BLaER1 treated with 17β-estradiol and CSF1 and Interleukin-3, amounts not matched to agents 10 nM and 100 nM (cell line): Measurements from ENCODE around the gene SRMS.
"Not testable (repeated sequence)": the region's sequence is repeated elsewhere in the genome, so short reads cannot be mapped to it uniquely, and the experiment has no call there.

Experiments
- H3K27ac ChIP-seq, 11 experiments: shearing (Covaris generic); formaldehyde crosslinking; 2 replicates each; pipeline ENCODE4 v1.8.1; 2022
- H3K27me3 ChIP-seq, 11 experiments: shearing (Covaris generic); formaldehyde crosslinking; 2 replicates each; pipeline ENCODE4 v1.8.1; 2022
- H3K36me3 ChIP-seq, 11 experiments: shearing (Covaris generic); formaldehyde crosslinking; 2 replicates each; pipeline ENCODE4 v1.8.1; 2022
- H3K4me1 ChIP-seq, 10 experiments: shearing (Covaris generic); formaldehyde crosslinking; 2 replicates each; pipeline ENCODE4 v1.8.1; 2022
- H3K4me2 ChIP-seq, 11 experiments: shearing (Covaris generic); formaldehyde crosslinking; 2 replicates each; pipeline ENCODE4 v1.8.1; 2022
- H3K4me3 ChIP-seq, 10 experiments: shearing (Covaris generic); formaldehyde crosslinking; 2 replicates each; pipeline ENCODE4 v1.8.1; 2022
- H3K9ac ChIP-seq, 11 experiments: shearing (Covaris generic); formaldehyde crosslinking; 2 replicates each; pipeline ENCODE4 v1.8.1; 2022
- H3K9me3 ChIP-seq, 11 experiments: shearing (Covaris generic); formaldehyde crosslinking; replicated peaks in 1 of 11; 2 replicates each; pipeline ENCODE4 v1.8.1; 2022
- H4K20me1 ChIP-seq, 11 experiments: shearing (Covaris generic); formaldehyde crosslinking; 2 replicates each; pipeline ENCODE4 v1.8.1; 2022
- Cebpa-rat ChIP-seq, 11 experiments: shearing (Covaris generic); IDR thresholded peaks; 2 replicates each; pipeline ENCODE4 v1.8.1; 2022

SRMS gene

DNA sequence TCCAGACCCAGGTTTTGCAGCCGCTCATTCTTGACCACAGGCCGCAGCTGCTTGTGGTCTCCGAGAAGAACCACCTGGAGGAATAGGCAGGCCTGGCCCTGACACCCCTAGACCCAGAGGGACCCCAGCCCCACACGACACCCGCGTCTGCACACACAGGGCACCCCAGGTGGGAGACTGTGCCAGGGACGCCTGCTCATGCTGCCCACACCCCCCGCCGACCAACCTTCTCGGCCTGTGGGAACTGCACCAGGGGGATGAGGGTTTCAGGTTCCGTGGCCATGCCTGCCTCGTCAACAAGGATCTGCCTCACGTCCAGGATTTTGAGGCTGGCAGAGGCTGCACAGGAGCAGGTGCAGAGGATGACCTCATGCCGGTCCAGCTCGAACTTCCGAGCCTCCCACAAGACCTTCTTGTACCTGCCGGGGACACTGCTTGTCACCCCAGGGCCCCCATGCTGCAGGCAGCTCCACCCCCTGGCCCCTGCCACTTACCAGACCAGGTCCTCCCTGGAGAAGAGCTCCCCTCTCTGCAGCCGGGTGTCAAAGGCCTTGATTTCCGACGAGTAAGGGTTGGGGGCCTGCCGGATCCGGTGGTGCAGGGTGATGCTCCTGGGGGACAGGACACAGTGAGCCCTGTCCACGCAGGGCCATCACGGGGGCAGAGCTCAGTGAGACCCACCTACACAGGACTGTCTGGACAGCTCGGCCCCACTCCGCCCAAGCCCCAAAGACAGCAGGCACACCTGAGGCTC lies 13.5 kb upstream of the SRMS start:
- no peak for TF ChIP-seq Cebpa-rat (IDR thresholded peaks at IDR 0.05)
- Histone ChIP-seq H3K4me1 (peaks cover 13 to 41% (median 34%) of the 10 kb centered on the region in 10 experiments), H3K9me3 (no peaks in the 10 kb centered on the region), H3K27ac (no peak overlapping the region), H3K27me3 (peaks cover 69 to 89% (median 79%) of the 10 kb centered on the region in 11 experiments), H3K4me2 (peak overlapping the region in 8 of 11 experiments; percentile 77 to 99 (median 96); a peak in 14 of 22 replicates), H3K36me3 (peaks cover 0 to 17% (median 0%) of the 10 kb centered on the region in 11 experiments; a peak in 2 of 22 replicates), H4K20me1 (peaks cover 53 to 85% (median 71%) of the 10 kb centered on the region in 11 experiments), H3K4me3 (no peak overlapping the region), H3K9ac (no peak overlapping the region)

DNA sequence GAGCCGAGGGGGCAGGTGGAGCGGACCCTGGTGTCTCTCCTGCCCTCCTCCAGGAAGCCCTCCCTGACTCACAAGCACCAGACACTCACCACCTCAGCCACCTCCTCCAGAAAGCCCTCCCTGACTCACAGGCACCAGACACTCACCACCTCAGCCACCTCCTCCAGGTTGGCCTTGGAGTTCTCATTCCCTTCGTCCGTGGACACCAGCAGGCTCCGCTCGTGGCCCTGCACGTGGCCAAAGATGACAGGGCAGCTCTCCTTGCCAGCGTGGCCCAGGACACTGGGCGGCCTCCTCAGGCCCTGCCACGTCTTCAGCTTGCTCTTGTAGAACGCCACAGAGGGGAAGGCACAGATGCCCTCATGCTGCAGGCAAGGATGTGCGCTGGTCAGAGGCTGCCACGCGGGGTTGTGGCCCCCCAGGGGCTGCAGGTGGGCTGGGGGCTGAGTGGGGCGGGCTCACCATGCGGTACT lies 12.8 kb upstream of the SRMS start:
- TF ChIP-seq Cebpa-rat (IDR thresholded peaks at IDR 0.05), result no peak
- peaks cover 0 to 16% (median 0%) of the 10 kb centered on the region in 11 experiments; a peak in 2 of 22 replicates for H3K36me3 ChIP-seq

DNA sequence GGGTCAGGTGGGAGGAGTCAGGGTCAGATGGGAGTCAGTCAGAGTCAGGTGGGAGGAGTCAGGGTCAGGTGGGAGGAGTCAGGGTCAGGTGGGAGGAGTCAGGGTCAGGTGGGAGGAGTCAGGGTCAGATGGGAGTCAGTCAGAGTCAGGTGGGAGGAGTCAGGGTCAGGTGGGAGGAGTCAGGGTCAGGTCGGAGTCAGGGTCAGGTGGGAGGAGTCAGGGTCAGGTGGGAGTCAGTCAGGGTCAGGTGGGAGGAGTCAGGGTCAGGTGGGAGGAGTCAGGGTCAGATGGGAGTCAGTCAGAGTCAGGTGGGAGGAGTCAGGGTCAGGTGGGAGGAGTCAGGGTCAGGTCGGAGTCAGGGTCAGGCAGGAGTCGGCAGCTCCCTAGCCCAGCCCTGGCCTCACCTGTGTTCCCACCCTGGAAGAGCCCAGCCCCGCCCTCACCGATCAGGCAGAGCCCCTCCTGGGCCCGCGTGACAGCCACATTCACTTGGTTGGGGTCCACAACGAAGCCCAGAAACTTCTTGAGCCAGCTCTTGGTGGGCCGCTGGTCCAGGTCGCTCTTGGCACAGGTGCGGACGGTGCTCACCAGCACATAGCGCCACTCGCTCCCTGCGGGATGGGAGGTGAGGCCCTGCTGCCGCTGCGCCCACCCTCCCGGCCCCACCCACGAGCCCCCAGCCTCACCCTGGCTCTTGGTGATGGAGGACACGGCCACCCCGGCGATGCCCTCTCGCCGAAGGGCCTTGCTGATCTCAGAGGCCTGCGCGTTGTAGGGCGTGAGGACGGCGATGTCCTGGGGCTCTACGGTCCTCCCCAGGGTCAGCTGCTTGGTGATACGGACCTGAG lies 12.2 kb upstream of the SRMS start:
- peaks cover 0 to 16% (median 0%) of the 10 kb centered on the region in 11 experiments; a peak in 2 of 22 replicates for H3K36me3 ChIP-seq
- H3K9me3 ChIP-seq, H3K9ac ChIP-seq, H3K4me3 ChIP-seq, H3K27ac ChIP-seq, H3K4me2 ChIP-seq: not testable (repeated sequence)
- peaks cover 19 to 54% (median 48%) of the 10 kb centered on the region in 10 experiments for H3K4me1 ChIP-seq
- H3K27me3 ChIP-seq, result peaks cover 69 to 89% (median 79%) of the 10 kb centered on the region in 11 experiments
- peaks cover 49 to 85% (median 71%) of the 10 kb centered on the region in 11 experiments for H4K20me1 ChIP-seq

More for the DNA sequence above, 12.8 kb upstream of the SRMS start:
- no peak overlapping the region for H3K27ac ChIP-seq
- no peaks in the 10 kb centered on the region for H3K9me3 ChIP-seq
- peaks cover 50 to 85% (median 71%) of the 10 kb centered on the region in 11 experiments for H4K20me1 ChIP-seq
- H3K9ac ChIP-seq, result no peak overlapping the region
- no peak overlapping the region for H3K4me3 ChIP-seq
- peaks cover 69 to 89% (median 79%) of the 10 kb centered on the region in 11 experiments for H3K27me3 ChIP-seq
- H3K4me2 ChIP-seq, result peak overlapping the region in 1 of 11 experiments; percentile 99; a peak in 2 of 22 replicates
- H3K4me1 ChIP-seq, result peaks cover 13 to 47% (median 41%) of the 10 kb centered on the region in 10 experiments

DNA sequence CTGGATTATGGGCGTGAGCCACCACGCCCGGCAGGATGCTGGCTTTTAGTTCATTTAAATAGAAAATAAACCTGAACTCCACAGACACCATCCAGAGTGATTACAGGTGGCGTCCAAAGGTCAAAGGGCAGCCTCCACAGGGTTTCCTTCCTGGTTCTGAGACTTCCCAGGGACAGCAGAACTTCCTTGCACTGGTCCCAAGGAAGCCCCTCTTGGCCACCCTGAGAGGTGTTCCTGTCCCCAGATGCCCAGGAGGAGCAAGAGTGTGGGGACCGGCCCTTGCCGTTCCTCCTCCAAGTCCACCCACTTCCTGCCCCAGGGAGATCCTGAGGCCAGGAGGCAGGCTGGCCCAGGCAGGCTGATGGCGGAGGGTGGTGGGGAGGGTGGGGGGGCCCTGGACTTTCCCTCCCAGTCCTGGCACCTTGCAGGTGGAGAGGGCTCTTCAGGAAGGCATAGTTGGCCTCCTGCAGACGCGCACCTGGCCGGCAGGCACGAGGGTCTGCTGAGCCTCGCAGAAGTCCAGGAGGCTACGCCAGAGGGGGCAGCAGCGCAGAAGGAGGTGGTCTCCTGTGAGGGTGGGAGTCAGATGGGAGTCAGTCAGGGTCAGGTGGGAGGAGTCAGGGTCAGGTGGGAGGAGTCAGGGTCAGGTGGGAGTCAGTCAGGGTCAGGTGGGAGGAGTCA lies 11.4 kb upstream of the SRMS start:
- Histone ChIP-seq H3K27me3 (peaks cover 68 to 89% (median 78%) of the 10 kb centered on the region in 11 experiments), H3K4me2 (no peak overlapping the region), H3K4me3 (no peak overlapping the region), H3K9me3 (no peaks in the 10 kb centered on the region), H3K36me3 (peaks cover 0 to 9% (median 0%) of the 10 kb centered on the region in 11 experiments; a peak in 2 of 22 replicates), H3K4me1 (peaks cover 25 to 58% (median 52%) of the 10 kb centered on the region in 10 experiments), H3K27ac (no peak overlapping the region), H4K20me1 (peaks cover 46 to 84% (median 70%) of the 10 kb centered on the region in 11 experiments), H3K9ac (no peak overlapping the region)
- no peak for TF ChIP-seq Cebpa-rat (IDR thresholded peaks at IDR 0.05)

DNA sequence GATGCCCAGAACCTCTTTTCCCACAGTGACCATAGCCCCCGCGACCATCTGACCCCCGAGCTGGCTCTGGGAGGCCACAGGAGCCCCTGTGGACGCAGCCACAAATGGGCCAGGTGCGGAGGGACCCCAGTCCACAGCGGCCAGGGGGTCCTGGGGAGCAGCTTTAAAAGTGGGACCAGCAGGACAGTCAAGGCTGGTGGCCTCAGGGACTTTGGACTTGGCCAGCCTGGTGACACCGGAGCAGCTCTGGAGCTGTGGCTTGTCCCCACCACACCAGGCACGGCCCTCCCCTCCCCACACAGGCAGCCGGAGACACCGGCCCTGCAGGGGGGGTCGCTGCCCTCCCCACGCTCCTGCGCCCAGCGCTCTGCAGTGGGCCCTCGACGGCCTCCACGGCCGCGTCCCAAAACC lies 9.9 kb upstream of the SRMS start:
- no peak overlapping the region for H3K27ac ChIP-seq
- peaks cover 32 to 78% (median 62%) of the 10 kb centered on the region in 11 experiments for H4K20me1 ChIP-seq
- no peaks in the 10 kb centered on the region for H3K9me3 ChIP-seq
- H3K4me3 ChIP-seq, result no peak overlapping the region
- peaks cover 0 to 5% (median 0%) of the 10 kb centered on the region in 11 experiments; a peak in 2 of 22 replicates for H3K36me3 ChIP-seq
- H3K4me1 ChIP-seq, result peaks cover 23 to 56% (median 49%) of the 10 kb centered on the region in 10 experiments
- no peak for TF ChIP-seq Cebpa-rat (IDR thresholded peaks at IDR 0.05)
- H3K27me3 ChIP-seq, result peaks cover 54 to 87% (median 64%) of the 10 kb centered on the region in 11 experiments
- H3K9ac ChIP-seq, result no peak overlapping the region
- no peak overlapping the region for H3K4me2 ChIP-seq

DNA sequence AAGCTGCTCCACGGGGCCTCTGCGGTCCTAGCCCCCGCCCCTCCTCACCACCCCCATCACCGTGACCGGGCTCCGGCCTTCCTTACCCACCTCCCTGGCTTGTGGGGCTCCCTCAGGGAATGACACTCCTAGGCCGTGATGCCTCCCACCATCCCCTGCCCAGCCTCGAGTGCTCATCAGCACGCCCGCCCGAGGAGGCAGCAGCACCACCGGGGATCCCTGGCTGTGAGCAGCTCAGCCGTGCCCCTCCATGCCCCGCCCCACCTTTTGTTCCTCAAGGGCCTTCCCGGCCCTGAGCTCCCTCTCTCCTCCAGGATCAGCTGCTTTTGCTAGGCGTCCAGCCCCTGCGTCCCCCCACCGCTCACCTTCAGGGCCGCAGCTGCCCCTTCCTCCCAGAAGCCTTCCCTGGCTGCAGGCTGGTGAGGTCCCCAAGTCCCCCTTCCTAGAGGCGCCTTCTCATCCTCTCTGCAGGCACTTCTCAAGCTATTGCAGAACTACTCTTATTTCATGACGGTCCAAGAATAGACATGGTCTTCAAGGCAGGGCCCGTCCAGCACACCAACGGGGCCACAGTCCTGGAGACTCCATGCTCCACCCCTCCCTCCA lies 9.4 kb upstream of the SRMS start:
- peaks cover 54 to 87% (median 64%) of the 10 kb centered on the region in 11 experiments for H3K27me3 ChIP-seq
- no peak for TF ChIP-seq Cebpa-rat (IDR thresholded peaks at IDR 0.05)
- H3K9me3 ChIP-seq, result no peaks in the 10 kb centered on the region
- no peak overlapping the region for H3K9ac ChIP-seq
- no peak overlapping the region for H3K4me2 ChIP-seq
- peaks cover 0 to 5% (median 0%) of the 10 kb centered on the region in 11 experiments; a peak in 2 of 22 replicates for H3K36me3 ChIP-seq
- no peak overlapping the region for H3K27ac ChIP-seq
- H4K20me1 ChIP-seq, result peaks cover 27 to 78% (median 61%) of the 10 kb centered on the region in 11 experiments; a peak in 21 of 22 replicates
- H3K4me3 ChIP-seq, result no peak overlapping the region
- peaks cover 22 to 56% (median 49%) of the 10 kb centered on the region in 10 experiments for H3K4me1 ChIP-seq

DNA sequence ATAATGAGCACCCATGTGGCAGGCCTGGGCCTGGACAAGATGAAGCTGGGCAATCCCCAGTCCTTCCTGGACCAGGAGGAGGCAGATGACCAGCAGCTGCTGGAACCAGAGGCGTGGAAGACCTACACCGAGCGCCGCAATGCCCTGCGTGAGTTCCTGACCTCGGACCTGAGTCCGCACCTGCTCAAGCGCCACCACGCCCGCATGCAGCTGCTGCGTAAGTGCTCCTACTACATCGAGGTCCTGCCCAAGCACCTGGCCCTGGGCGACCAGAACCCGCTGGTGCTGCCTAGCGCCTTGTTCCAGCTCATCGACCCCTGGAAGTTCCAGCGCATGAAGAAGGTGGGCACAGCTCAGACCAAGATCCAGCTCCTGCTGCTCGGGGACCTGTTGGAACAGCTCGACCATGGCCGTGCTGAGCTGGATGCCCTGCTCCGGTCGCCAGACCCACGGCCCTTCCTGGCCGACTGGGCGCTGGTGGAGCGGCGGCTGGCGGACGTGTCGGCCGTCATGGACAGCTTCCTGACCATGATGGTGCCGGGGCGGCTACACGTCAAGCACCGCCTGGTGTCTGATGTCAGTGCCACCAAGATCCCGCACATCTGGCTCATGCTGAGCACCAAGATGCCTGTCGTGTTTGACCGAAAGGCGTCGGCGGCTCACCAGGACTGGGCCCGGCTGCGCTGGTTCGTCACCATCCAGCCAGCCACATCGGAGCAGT lies 8.3 kb upstream of the SRMS start:
- peak overlapping the region in 1 of 11 experiments; percentile 79; a peak in 1 of 22 replicates for H3K9ac ChIP-seq
- TF ChIP-seq Cebpa-rat (IDR thresholded peaks at IDR 0.05), result no peak

More for the DNA sequence above, 8.3 kb upstream of the SRMS start:
- peaks cover 0 to 5% (median 0%) of the 10 kb centered on the region in 11 experiments; a peak in 2 of 22 replicates for H3K36me3 ChIP-seq
- no peaks in the 10 kb centered on the region for H3K9me3 ChIP-seq
- H3K4me3 ChIP-seq, result no peak overlapping the region; a peak in 1 of 20 replicates
- H3K27me3 ChIP-seq, result peaks cover 54 to 87% (median 64%) of the 10 kb centered on the region in 11 experiments
- peaks cover 22 to 53% (median 44%) of the 10 kb centered on the region in 10 experiments for H3K4me1 ChIP-seq
- H3K27ac ChIP-seq, result no peak overlapping the region
- H4K20me1 ChIP-seq, result peaks cover 15 to 70% (median 57%) of the 10 kb centered on the region in 11 experiments; a peak in 21 of 22 replicates
- peak overlapping the region in 9 of 11 experiments; percentile 94 to 100 (median 99); a peak in 17 of 22 replicates for H3K4me2 ChIP-seq
